Pancreas (tissue), 10 donors: ENCODE data around the gene CEMIP. TPM values are rescaled to one million over a fixed set of nuclear protein-coding genes. Genes with fewer than 3 reads are reported as not detected.

Experiments
- ATAC-seq, 4 donors: fragments of 200-7000 bp; cut with Tn5 transposase; one replicate each; pipeline versions ENCODE4 v1.8.0 to v1.9.1; 2020; ENCODE audit warnings: mild to moderate bottlenecking in 4 of 4, moderate library complexity in 4 of 4
- DNase-seq, 6 donors: peaks; one replicate each; pipeline ENCODE4 v3.0.0-alpha.2; 2020
- FAIRE-seq: peaks from 2 replicates; lab custom pipeline; 2012; peaks lifted over from hg19 to GRCh38; lab: Jason Lieb, UNC
- H3K27ac ChIP-seq, 4 donors: fragments of 200-600 bp; sonication (generic); 1 replicate in 3 of 4; 2 replicates in 1 of 4; pipeline versions ENCODE4 v1.5.0 to v1.8.0; 2020
- H3K27me3 ChIP-seq, 4 donors: fragments of 200-600 bp; one replicate each; pipeline ENCODE4 v1.8.0; 2021
- H3K36me3 ChIP-seq, 3 donors: fragments of 200-600 bp; sonication (generic) in 1 of 3; one replicate each; pipeline versions ENCODE4 v1.5.0 to v1.8.0; 2020 to 2021
- H3K4me1 ChIP-seq, 3 donors: fragments of 200-600 bp; one replicate each; pipeline ENCODE4 v1.8.0; 2021
- H3K4me3 ChIP-seq, 4 donors: fragments of 200-600 bp; sonication (generic) in 2 of 4; one replicate each; pipeline versions ENCODE4 v1.5.0 to v1.8.0; 2020 to 2021
- H3K9me3 ChIP-seq, 4 donors: fragments of 200-600 bp; one replicate each; pipeline ENCODE4 v1.8.0; 2021
- WGBS, 2 donors: extraction: QIAGEN DNeasy Blood & Tissue Kit; methylation state at CpG; one replicate each; pipeline ENCODE4 v1.1.7; 2013; 5-methylcytosine and 5-hydroxymethylcytosine counted together
- intact Hi-C, 3 donors: fragments of 100-400 bp; cut with DNase I; formaldehyde crosslinking; loops; one replicate each; pipeline versions ENCODE4 v1.11.1 to v1.14.2; 2022
- polyA plus RNA-seq, 2 donors: library from polyadenylated mRNA; stranded (reverse); fragments of 200-250 nt; gene quantifications; one replicate each; pipeline ENCODE4 v1.2.3, GENCODE V29; 2013
- total RNA-seq, 6 donors: library from RNA; stranded (reverse); fragmentation: NEBNext Ultra II Directional in 4 of 6; extraction: Animal tissue kit (Norgen Biotek cat#: 25700) in 4 of 6; gene quantifications; one replicate each; pipeline versions ENCODE4 v1.2.1 to v1.2.4, GENCODE V29; 2021 to 2023
- TF ChIP-seq, protein P1 (sequence below), 4 donors: fragments of 200-600 bp; sonication (generic) in 3 of 4; IDR thresholded peaks; one replicate each; pipeline versions ENCODE4 v1.5.0 to v1.8.0; 2021; ENCODE audit warnings: antibody characterized with exemption in 4 of 4
- donor health status: healthy with polysubstance abuse.
- donor health status: DM: no; HTN: no; CAD: no; lungs with moderate emphysema.
- donor health status: DM: no; HTN: no; CAD: no.
- donor health status: control.
- donor health status: control.
- donor health status: Bipolar disorder and iron deficiency.
- donor health status: DM: yes; HTN: yes; CAD: no.
- donor health status: DM: no; HTN: no; CAD: no.
- donor health status: DM: no; HTN: no; CAD: no.
- donor health status: DM: yes; HTN: yes; CAD: no.

Gene CEMIP
- total and polyA plus RNA-seq, 8 donors = 0.07 to 0.41 (median 0.12) TPM; not detected in 1

DNA sequence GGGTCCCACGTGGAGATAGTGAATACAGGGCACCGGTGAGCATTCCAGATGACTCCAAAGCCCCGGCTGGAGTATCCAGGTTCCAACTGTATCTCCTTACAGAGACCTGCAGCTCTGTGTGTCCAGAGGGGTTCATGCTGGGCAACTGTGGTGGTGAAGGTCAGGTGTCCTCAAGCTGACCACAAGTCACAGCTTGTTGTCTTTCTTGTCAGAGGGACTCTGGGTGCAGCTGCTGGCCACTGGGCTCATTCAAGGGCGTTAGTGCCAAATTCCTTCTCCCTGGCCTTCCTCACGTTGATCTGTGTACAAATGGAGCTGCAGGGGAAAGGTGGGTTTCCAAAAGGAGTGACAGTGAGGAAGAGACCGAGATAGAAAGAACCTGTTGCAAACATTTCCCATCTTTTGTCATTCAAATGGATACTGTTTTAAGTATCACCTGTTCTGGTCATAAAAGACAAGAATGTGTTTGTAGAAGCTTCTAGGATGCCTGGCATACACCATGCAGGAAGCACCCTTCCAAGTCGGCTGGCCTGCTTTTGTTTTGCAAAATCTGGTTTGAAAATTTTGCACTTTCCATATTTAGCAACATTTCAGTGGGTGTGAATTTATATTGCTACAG lies 52.5 kb downstream of the CEMIP start:
- FAIRE-seq (no peak), DNase-seq (no peak), ATAC-seq (no peak)
- intact Hi-C loops = no loop called here
- TF ChIP-seq, protein P1, sequence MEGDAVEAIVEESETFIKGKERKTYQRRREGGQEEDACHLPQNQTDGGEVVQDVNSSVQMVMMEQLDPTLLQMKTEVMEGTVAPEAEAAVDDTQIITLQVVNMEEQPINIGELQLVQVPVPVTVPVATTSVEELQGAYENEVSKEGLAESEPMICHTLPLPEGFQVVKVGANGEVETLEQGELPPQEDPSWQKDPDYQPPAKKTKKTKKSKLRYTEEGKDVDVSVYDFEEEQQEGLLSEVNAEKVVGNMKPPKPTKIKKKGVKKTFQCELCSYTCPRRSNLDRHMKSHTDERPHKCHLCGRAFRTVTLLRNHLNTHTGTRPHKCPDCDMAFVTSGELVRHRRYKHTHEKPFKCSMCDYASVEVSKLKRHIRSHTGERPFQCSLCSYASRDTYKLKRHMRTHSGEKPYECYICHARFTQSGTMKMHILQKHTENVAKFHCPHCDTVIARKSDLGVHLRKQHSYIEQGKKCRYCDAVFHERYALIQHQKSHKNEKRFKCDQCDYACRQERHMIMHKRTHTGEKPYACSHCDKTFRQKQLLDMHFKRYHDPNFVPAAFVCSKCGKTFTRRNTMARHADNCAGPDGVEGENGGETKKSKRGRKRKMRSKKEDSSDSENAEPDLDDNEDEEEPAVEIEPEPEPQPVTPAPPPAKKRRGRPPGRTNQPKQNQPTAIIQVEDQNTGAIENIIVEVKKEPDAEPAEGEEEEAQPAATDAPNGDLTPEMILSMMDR (IDR thresholded peaks at IDR 0.05) = no peak
- Histone ChIP-seq H3K4me1 (no peaks in the 10 kb centered on the region), H3K27me3 (no peaks in the 10 kb centered on the region), H3K9me3 (no peaks in the 10 kb centered on the region), H3K36me3 (no peaks in the 10 kb centered on the region), H3K27ac (no peak overlapping the region), H3K4me3 (no peak overlapping the region)
- 72% methylated on average over 7 of the region's 7 CpGs for WGBS, 2 donors

DNA sequence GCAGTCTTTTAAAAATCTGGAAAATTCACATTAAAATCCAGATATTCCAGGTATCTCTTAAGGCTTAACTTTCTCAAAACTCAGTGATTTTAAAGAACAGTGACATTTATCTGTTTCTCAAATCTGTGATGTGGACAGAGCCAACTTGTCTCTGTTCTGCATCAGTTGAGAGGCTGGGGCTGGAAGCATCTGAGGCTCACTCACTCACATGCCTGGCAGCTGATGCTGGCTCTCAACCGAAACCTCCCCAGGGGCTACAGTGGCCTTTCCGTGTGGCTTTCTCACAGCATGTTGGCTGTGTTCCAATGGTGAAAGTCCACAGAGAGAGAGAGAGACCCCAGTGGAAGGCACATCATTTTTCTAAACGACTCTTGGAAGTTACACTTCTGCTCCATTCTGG lies 53.5 kb downstream of the CEMIP start:
- intact Hi-C loops = no loop called here
- 46 to 51% methylated on average over 3 of the region's 3 CpGs for WGBS, 2 donors
- no peak for FAIRE-seq

DNA sequence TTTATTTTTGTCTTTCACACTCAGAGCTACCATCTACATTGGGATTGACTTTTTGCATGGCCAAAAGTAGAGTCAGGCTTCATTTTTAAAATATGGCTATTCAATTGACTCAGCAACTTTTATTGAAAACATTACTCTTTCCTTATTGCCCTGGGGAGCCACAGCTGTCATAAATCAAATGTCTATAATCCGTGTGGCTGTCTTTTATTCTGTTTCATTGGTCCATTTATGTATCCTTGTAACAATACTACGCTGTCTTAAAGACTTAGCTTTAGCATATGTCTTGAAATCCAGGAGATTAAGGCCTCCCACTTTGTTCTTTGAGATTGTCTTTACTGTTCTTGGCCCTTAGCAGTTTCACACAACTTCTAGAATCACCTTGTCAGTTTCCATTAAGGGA lies 55.2 kb downstream of the CEMIP start:
- 84 to 88% methylated on average over 2 of the region's 2 CpGs for WGBS, 2 donors
- Histone ChIP-seq H3K36me3 (no peaks in the 10 kb centered on the region), H3K27me3 (no peaks in the 10 kb centered on the region), H3K4me3 (no peak overlapping the region), H3K4me1 (no peaks in the 10 kb centered on the region), H3K27ac (no peak overlapping the region), H3K9me3 (no peaks in the 10 kb centered on the region)
- no peak for FAIRE-seq
- TF ChIP-seq, protein P1 (IDR thresholded peaks at IDR 0.05) = no peak
- ATAC-seq = no peak
- intact Hi-C loops = no loop called here
- no peak for DNase-seq

More for the DNA sequence above, 53.5 kb downstream of the CEMIP start:
- H3K4me1 ChIP-seq = no peaks in the 10 kb centered on the region
- TF ChIP-seq, protein P1 (IDR thresholded peaks at IDR 0.05) = no peak
- H3K27me3 ChIP-seq = no peaks in the 10 kb centered on the region
- H3K4me3 ChIP-seq = no peak overlapping the region
- H3K27ac ChIP-seq = no peak overlapping the region
- no peaks in the 10 kb centered on the region for H3K36me3 ChIP-seq
- DNase-seq (no peak), ATAC-seq (no peak)
- no peaks in the 10 kb centered on the region for H3K9me3 ChIP-seq

DNA sequence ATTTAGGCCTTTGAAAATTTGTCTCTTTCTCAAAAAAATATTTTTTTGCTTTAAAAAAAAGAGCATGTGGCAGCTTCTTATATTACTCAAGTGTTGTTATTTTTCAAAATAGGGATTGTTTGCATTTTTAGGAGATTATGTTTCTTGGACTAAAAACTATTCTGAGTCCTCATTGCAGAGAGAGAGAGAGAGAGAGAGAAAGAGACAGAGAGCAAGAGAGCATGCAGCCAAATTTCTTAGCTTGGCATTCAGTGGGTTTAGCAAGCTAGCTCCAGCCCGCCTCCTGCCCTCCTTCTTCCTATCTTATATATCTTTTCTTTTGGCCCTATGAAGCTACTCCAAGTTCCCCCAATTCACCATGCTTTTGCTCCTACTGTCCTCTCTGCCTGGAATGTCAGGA lies 55.7 kb downstream of the CEMIP start:
- intact Hi-C loops = no loop called here
- Histone ChIP-seq H3K27me3 (no peaks in the 10 kb centered on the region), H3K9me3 (no peaks in the 10 kb centered on the region), H3K4me1 (no peaks in the 10 kb centered on the region), H3K27ac (no peak overlapping the region), H3K4me3 (no peak overlapping the region), H3K36me3 (no peaks in the 10 kb centered on the region)
- no peak for DNase-seq
- ATAC-seq = no peak
- FAIRE-seq = no peak
- TF ChIP-seq, protein P1 (IDR thresholded peaks at IDR 0.05) = no peak
- WGBS, 2 donors = 95 to 100% methylated on average over 1 of the region's 1 CpG

DNA sequence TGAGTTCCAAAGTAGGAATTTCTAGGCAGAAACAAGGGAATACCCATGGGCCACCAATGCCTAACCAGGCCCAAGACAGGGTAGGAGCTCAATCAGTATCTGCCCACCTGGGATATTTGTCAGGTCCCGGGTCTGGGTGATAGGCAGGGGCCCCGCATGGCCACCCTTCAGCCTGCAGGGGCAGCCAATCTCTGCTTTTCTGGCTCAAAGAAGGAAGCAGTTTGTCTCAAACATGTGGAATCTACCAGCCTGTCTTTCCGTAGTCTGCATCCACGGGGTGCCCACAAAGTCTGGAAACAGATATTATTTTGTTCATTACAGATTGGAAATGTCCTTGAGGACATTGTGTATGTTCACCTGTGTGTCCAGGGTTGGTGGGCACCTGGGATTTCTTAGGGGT lies 56.2 kb downstream of the CEMIP start:
- no peak for ATAC-seq
- intact Hi-C loops = no loop called here
- no peak overlapping the region for H3K27ac ChIP-seq
- H3K4me1 ChIP-seq = no peaks in the 10 kb centered on the region
- no peaks in the 10 kb centered on the region for H3K27me3 ChIP-seq
- no peaks in the 10 kb centered on the region for H3K36me3 ChIP-seq
- H3K4me3 ChIP-seq = no peak overlapping the region
- WGBS, 2 donors = 79 to 82% methylated on average over 4 of the region's 4 CpGs
- no peak for DNase-seq
- TF ChIP-seq, protein P1 (IDR thresholded peaks at IDR 0.05) = no peak
- no peaks in the 10 kb centered on the region for H3K9me3 ChIP-seq
- no peak for FAIRE-seq
